Subcutaneous abdominal adipose tissue (tissue), 5 donors: ENCODE measurements around the gene ARMC5.

Experiments
- H3K27ac ChIP-seq: one replicate; pipeline ENCODE4 v1.7.0; 2013; ENCODE audit warnings: low read depth, mild to moderate bottlenecking, inconsistent platforms, low read length, moderate library complexity
- H3K27me3 ChIP-seq, 5 donors: one replicate each; pipeline ENCODE4 v1.7.0; 2013; ENCODE audit warnings: low read length in 5 of 5, inconsistent platforms in 1 of 5; ENCODE audit not compliant: control insufficient read depth in 5 of 5, insufficient read depth in 4 of 5
- H3K36me3 ChIP-seq, 5 donors: one replicate each; pipeline ENCODE4 v1.7.0; 2013; ENCODE audit warnings: low read length in 5 of 5; ENCODE audit not compliant: control insufficient read depth in 5 of 5, insufficient read depth in 5 of 5
- H3K4me1 ChIP-seq, 5 donors: one replicate each; pipeline ENCODE4 v1.7.0; 2013; ENCODE audit warnings: low read length in 5 of 5, mild to moderate bottlenecking in 3 of 5, moderate library complexity in 1 of 5; ENCODE audit not compliant: control insufficient read depth in 5 of 5, insufficient read depth in 5 of 5
- H3K4me3 ChIP-seq, 5 donors: one replicate each; pipeline ENCODE4 v1.7.0; 2013; ENCODE audit warnings: low read length in 5 of 5, low read depth in 1 of 5
- H3K9ac ChIP-seq, 5 donors: one replicate each; pipeline ENCODE4 v1.7.0; 2013; ENCODE audit warnings: low read length in 5 of 5, mild to moderate bottlenecking in 4 of 5, moderate library complexity in 3 of 5
- H3K9me3 ChIP-seq, 5 donors: one replicate each; pipeline ENCODE4 v1.7.0; 2013; ENCODE audit warnings: low read length in 5 of 5; ENCODE audit not compliant: control insufficient read depth in 5 of 5
- donor health status: healthy.
- donor health status: healthy.
- donor health status: healthy.
- donor health status: healthy.
- donor health status: healthy.

Gene ARMC5

GRCh38 chr16:31417916-31418315 lies 41.4 kb upstream of the ARMC5 start:
- H3K4me3 ChIP-seq: no peak overlapping the region
- peaks cover 1 to 13% (median 5%) of the 10 kb centered on the region in 5 donors for H3K27me3 ChIP-seq
- no peak overlapping the region for H3K9ac ChIP-seq
- H3K4me1 ChIP-seq: no peaks in the 10 kb centered on the region
- no peaks in the 10 kb centered on the region for H3K9me3 ChIP-seq
- no peaks in the 10 kb centered on the region for H3K36me3 ChIP-seq
- no peak overlapping the region for H3K27ac ChIP-seq

GRCh38 chr16:31420037-31420436 lies 39.3 kb upstream of the ARMC5 start:
- Histone ChIP-seq H3K36me3 (no peaks in the 10 kb centered on the region), H3K4me3 (no peak overlapping the region), H3K9ac (no peak overlapping the region), H3K27ac (no peak overlapping the region), H3K4me1 (no peaks in the 10 kb centered on the region), H3K27me3 (peaks cover 2 to 16% (median 4%) of the 10 kb centered on the region in 5 donors), H3K9me3 (no peaks in the 10 kb centered on the region)

- Histone ChIP-seq H3K27ac (no peak overlapping the region), H3K4me3 (no peak overlapping the region), H3K9ac (no peak overlapping the region), H3K27me3 (peaks cover 2 to 16% (median 4%) of the 10 kb centered on the region in 5 donors), H3K36me3 (no peaks in the 10 kb centered on the region), H3K4me1 (no peaks in the 10 kb centered on the region), H3K9me3 (no peaks in the 10 kb centered on the region)
Observed at GRCh38 chr16:31421587-31421986, 37.7 kb upstream of the ARMC5 start.

GRCh38 chr16:31423241-31423640 lies 36.1 kb upstream of the ARMC5 start:
- Histone ChIP-seq H3K9ac (no peak overlapping the region), H3K36me3 (no peaks in the 10 kb centered on the region), H3K27ac (no peak overlapping the region), H3K9me3 (no peaks in the 10 kb centered on the region), H3K27me3 (peaks cover 2 to 15% (median 4%) of the 10 kb centered on the region in 5 donors), H3K4me1 (peaks cover 2 to 11% (median 9%) of the 10 kb centered on the region in 5 donors), H3K4me3 (no peak overlapping the region)

- peaks cover 2 to 14% (median 4%) of the 10 kb centered on the region in 5 donors for H3K27me3 ChIP-seq
- no peak overlapping the region for H3K27ac ChIP-seq
- no peaks in the 10 kb centered on the region for H3K9me3 ChIP-seq
- no peak overlapping the region for H3K4me3 ChIP-seq
- H3K9ac ChIP-seq: no peak overlapping the region
- H3K36me3 ChIP-seq: no peaks in the 10 kb centered on the region
- peaks cover 2 to 11% (median 9%) of the 10 kb centered on the region in 5 donors for H3K4me1 ChIP-seq
Observed at GRCh38 chr16:31423801-31424200, 35.5 kb upstream of the ARMC5 start.

- Histone ChIP-seq H3K9ac (peak overlapping the region in 1 of 5 donors; percentile 35), H3K4me1 (peaks cover 2 to 11% (median 9%) of the 10 kb centered on the region in 5 donors), H3K27me3 (peaks cover 0 to 7% (median 2%) of the 10 kb centered on the region in 5 donors), H3K9me3 (no peaks in the 10 kb centered on the region), H3K27ac (no peak overlapping the region), H3K4me3 (peak overlapping the region; percentile 41 to 59 (median 50)), H3K36me3 (no peaks in the 10 kb centered on the region)
Observed at GRCh38 chr16:31427441-31428278, 31.6 kb upstream of the ARMC5 start.

GRCh38 chr16:31428279-31428597 lies 31.1 kb upstream of the ARMC5 start, which contains the start of gene COX6A2:
Gene COX6A2 (minus strand): TSS chr16:31428360. CDS start chr16:31428325, 35 bp downstream.
- Histone ChIP-seq H3K4me3 (peak within 1 kb of the TSS; percentile 41 to 59 (median 50)), H3K27ac (no peak within 1 kb of the TSS), H3K9me3 (no peaks in the 10 kb centered on the region), H3K9ac (peak within 1 kb of the TSS in 1 of 5 donors; percentile 35), H3K4me1 (peaks cover 2 to 11% (median 9%) of the 10 kb centered on the region in 5 donors), H3K36me3 (no peaks in the 10 kb centered on the region), H3K27me3 (peaks cover 0 to 7% (median 0%) of the 10 kb centered on the region in 5 donors)

GRCh38 chr16:31428638-31429247 lies 30.6 kb upstream of the ARMC5 start:
- Histone ChIP-seq H3K36me3 (no peaks in the 10 kb centered on the region), H3K9me3 (no peaks in the 10 kb centered on the region), H3K4me3 (no peak overlapping the region), H3K4me1 (peaks cover 2 to 11% (median 9%) of the 10 kb centered on the region in 5 donors), H3K27me3 (peaks cover 0 to 2% (median 0%) of the 10 kb centered on the region in 5 donors), H3K27ac (no peak overlapping the region), H3K9ac (no peak overlapping the region)

- no peak overlapping the region for H3K27ac ChIP-seq
- no peaks in the 10 kb centered on the region for H3K27me3 ChIP-seq
- no peaks in the 10 kb centered on the region for H3K9me3 ChIP-seq
- no peak overlapping the region for H3K9ac ChIP-seq
- H3K4me1 ChIP-seq: peaks cover 2 to 11% (median 9%) of the 10 kb centered on the region in 5 donors
- no peak overlapping the region for H3K4me3 ChIP-seq
- H3K36me3 ChIP-seq: no peaks in the 10 kb centered on the region
Observed at GRCh38 chr16:31429314-31429713, 30.0 kb upstream of the ARMC5 start.

- Histone ChIP-seq H3K27me3 (no peaks in the 10 kb centered on the region), H3K9me3 (no peaks in the 10 kb centered on the region), H3K4me1 (peaks cover 2 to 11% (median 9%) of the 10 kb centered on the region in 5 donors), H3K9ac (no peak overlapping the region), H3K27ac (no peak overlapping the region), H3K4me3 (no peak overlapping the region), H3K36me3 (no peaks in the 10 kb centered on the region)
Observed at GRCh38 chr16:31429796-31430195, 29.5 kb upstream of the ARMC5 start.
